ENCODE measurements around the gene ADAMTS9.
"Not testable (repeated sequence)": the region's sequence is repeated elsewhere in the genome, so short reads cannot be mapped to it uniquely, and the experiment has no call there.

The ADAMTS9 gene

DNA sequence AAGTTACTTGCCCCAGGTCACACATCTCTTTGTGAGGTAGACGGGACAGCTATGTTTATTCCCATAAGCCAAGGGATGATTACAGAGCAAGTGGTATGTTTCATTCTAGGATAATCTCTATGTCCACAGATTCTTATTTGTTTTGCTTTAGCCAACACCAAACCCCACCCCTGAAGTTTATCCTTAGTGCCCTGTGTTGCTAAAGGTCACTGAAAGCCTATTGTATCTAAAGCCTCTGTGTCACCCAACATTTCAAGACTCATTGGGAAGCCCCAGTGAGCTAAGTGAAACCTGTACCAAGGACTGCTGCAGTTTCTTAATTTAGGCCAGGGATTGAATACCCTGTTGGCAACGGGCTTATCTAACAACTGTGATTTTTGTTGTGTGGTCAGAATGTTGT, 135.6 kb downstream of the ADAMTS9 start:
- Histone ChIP-seq H3K9me3 (ENCODE audit: low read length) (no peaks in the 10 kb centered on the region), H3K36me3 (ENCODE audit: insufficient read depth, low read length) (no peaks in the 10 kb centered on the region), H3K9ac (ENCODE audit: low read length) (no peak overlapping the region), H3K4me3 (ENCODE audit: low read depth in 1 of 2, low read length in 2 of 2) (no peak overlapping the region), H3K27ac (ENCODE audit: low read depth, low read length) (peak overlapping the region; percentile 16), H3K27me3 (ENCODE audit: control insufficient read depth in 1 of 2, insufficient read depth in 2 of 2, low read length in 2 of 2) (no peaks in the 10 kb centered on the region), H3K4me1 (ENCODE audit: insufficient read depth, low read length) (peaks cover 58% of the 10 kb centered on the region)

GRCh38 chr3:64551697-64552096, 136.1 kb downstream of the ADAMTS9 start:
- Histone ChIP-seq H3K36me3 (ENCODE audit: insufficient read depth, low read length) (no peaks in the 10 kb centered on the region), H3K4me1 (ENCODE audit: insufficient read depth, low read length) (peaks cover 62% of the 10 kb centered on the region), H3K27ac (ENCODE audit: low read depth, low read length) (peak overlapping the region; percentile 16), H3K27me3 (ENCODE audit: control insufficient read depth in 1 of 2, insufficient read depth in 2 of 2, low read length in 2 of 2) (no peaks in the 10 kb centered on the region), H3K9me3 (ENCODE audit: low read length) (no peaks in the 10 kb centered on the region), H3K9ac (ENCODE audit: low read length) (no peak overlapping the region), H3K4me3 (ENCODE audit: low read depth in 1 of 2, low read length in 2 of 2) (no peak overlapping the region)

GRCh38 chr3:64550745-64551144, 137.1 kb downstream of the ADAMTS9 start:
- no peaks in the 10 kb centered on the region for H3K27me3 ChIP-seq (ENCODE audit: control insufficient read depth in 1 of 2, insufficient read depth in 2 of 2, low read length in 2 of 2)
- H3K4me1 ChIP-seq (ENCODE audit: insufficient read depth, low read length), result peaks cover 62% of the 10 kb centered on the region
- no peak overlapping the region for H3K4me3 ChIP-seq (ENCODE audit: low read depth in 1 of 2, low read length in 2 of 2)
- H3K9me3 ChIP-seq (ENCODE audit: low read length), result no peaks in the 10 kb centered on the region
- H3K27ac ChIP-seq (ENCODE audit: low read depth, low read length), result peak overlapping the region; percentile 60
- no peaks in the 10 kb centered on the region for H3K36me3 ChIP-seq (ENCODE audit: insufficient read depth, low read length)
- no peak overlapping the region for H3K9ac ChIP-seq (ENCODE audit: low read length)

DNA sequence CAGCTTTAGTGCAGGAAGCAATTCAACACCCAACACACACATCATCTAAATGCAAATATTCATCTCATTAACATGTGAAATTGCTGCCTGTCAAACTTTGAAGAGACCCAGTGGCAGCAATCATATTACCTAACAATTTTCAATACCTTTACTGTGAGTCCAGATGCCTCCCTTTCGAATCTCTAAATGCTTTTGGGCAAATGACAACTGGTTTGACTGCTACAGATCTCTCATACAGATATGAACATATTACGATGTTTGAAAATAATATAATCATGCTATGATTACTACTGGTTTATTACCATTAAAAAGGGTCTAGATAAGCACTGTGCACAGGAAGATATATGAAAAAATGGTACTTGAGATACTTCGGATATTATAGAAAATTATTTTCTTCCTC, 137.9 kb downstream of the ADAMTS9 start:
- H3K4me1 ChIP-seq (ENCODE audit: insufficient read depth, low read length), result peaks cover 57% of the 10 kb centered on the region
- H3K4me3 ChIP-seq (ENCODE audit: low read depth in 1 of 2, low read length in 2 of 2), result no peak overlapping the region
- H3K9ac ChIP-seq (ENCODE audit: low read length), result no peak overlapping the region
- H3K27me3 ChIP-seq (ENCODE audit: control insufficient read depth in 1 of 2, insufficient read depth in 2 of 2, low read length in 2 of 2), result no peaks in the 10 kb centered on the region
- H3K36me3 ChIP-seq (ENCODE audit: insufficient read depth, low read length), result no peaks in the 10 kb centered on the region
- H3K27ac ChIP-seq (ENCODE audit: low read depth, low read length), result peak overlapping the region; percentile 79
- H3K9me3 ChIP-seq (ENCODE audit: low read length), result no peaks in the 10 kb centered on the region

GRCh38 chr3:64548200-64548889, 139.5 kb downstream of the ADAMTS9 start:
- Histone ChIP-seq H3K27me3 (ENCODE audit: control insufficient read depth in 1 of 2, insufficient read depth in 2 of 2, low read length in 2 of 2) (no peaks in the 10 kb centered on the region), H3K9ac (ENCODE audit: low read length) (peak overlapping the region; percentile 3), H3K4me3 (ENCODE audit: low read depth in 1 of 2, low read length in 2 of 2) (no peak overlapping the region), H3K36me3 (ENCODE audit: insufficient read depth, low read length) (no peaks in the 10 kb centered on the region), H3K27ac (ENCODE audit: low read depth, low read length) (peak overlapping the region; percentile 79), H3K9me3 (ENCODE audit: low read length) (no peaks in the 10 kb centered on the region), H3K4me1 (ENCODE audit: insufficient read depth, low read length) (peaks cover 50% of the 10 kb centered on the region)

DNA sequence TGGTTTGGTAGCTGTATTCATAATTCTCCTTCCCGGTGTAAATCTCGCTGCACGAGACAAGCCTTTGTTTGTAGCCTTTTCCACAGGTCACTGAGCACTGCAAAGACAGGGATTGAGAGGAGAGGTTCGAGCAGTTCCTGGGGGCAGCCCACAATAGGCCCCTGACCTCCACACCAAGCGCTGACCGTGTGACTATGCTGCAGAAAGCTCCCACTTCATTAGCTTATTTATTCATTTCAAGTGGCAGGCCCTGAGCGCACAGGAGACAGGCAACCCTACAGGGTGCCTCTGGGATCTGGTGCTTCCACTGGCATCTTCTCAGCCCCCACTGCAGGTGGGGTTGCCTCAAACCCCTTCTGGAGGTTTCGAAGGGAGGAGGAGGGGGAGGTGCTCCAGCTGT, 140.9 kb downstream of the ADAMTS9 start:
- Histone ChIP-seq H3K4me1 (ENCODE audit: insufficient read depth, low read length) (peaks cover 44% of the 10 kb centered on the region), H3K9me3 (ENCODE audit: low read length) (no peaks in the 10 kb centered on the region), H3K27me3 (ENCODE audit: control insufficient read depth in 1 of 2, insufficient read depth in 2 of 2, low read length in 2 of 2) (no peaks in the 10 kb centered on the region), H3K4me3 (ENCODE audit: low read depth in 1 of 2, low read length in 2 of 2) (no peak overlapping the region), H3K27ac (ENCODE audit: low read depth, low read length) (peak overlapping the region; percentile 79), H3K9ac (ENCODE audit: low read length) (no peak overlapping the region), H3K36me3 (ENCODE audit: insufficient read depth, low read length) (peaks cover 1% of the 10 kb centered on the region)

GRCh38 chr3:64545239-64545638, 142.6 kb downstream of the ADAMTS9 start:
- H3K9ac ChIP-seq (ENCODE audit: low read length); H3K36me3 ChIP-seq (ENCODE audit: insufficient read depth, low read length); H3K27ac ChIP-seq (ENCODE audit: low read depth, low read length); H3K4me3 ChIP-seq (ENCODE audit: low read depth in 1 of 2, low read length in 2 of 2); H3K9me3 ChIP-seq (ENCODE audit: low read length); H3K27me3 ChIP-seq (ENCODE audit: control insufficient read depth in 1 of 2, insufficient read depth in 2 of 2, low read length in 2 of 2): not testable (repeated sequence)
- peaks cover 41% of the 10 kb centered on the region for H3K4me1 ChIP-seq (ENCODE audit: insufficient read depth, low read length)

DNA sequence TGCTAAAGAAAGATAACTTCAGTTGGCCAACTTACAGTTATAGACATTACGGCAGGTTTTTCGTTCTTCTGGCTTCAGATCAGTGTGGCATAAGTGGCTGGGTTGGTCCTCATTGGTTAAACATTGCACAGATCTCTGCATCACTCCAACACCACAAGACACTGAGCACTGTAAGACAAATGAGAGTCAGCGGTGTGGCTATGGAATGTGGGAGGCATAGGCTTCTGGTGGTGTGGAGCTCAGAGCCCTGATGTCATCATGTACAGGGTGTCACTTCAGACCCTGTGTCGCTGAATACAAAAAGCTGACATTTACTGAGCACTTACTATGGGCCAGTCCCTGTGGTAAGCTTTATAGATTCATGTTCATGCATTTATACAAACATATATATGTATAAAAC, 146.0 kb downstream of the ADAMTS9 start:
- H3K36me3 ChIP-seq (ENCODE audit: insufficient read depth, low read length), result peaks cover 5% of the 10 kb centered on the region
- H3K27me3 ChIP-seq (ENCODE audit: control insufficient read depth in 1 of 2, insufficient read depth in 2 of 2, low read length in 2 of 2), result no peaks in the 10 kb centered on the region
- no peak overlapping the region for H3K27ac ChIP-seq (ENCODE audit: low read depth, low read length)
- H3K9ac ChIP-seq (ENCODE audit: low read length), result no peak overlapping the region
- peaks cover 36% of the 10 kb centered on the region for H3K4me1 ChIP-seq (ENCODE audit: insufficient read depth, low read length)
- no peaks in the 10 kb centered on the region for H3K9me3 ChIP-seq (ENCODE audit: low read length)
- no peak overlapping the region for H3K4me3 ChIP-seq (ENCODE audit: low read depth in 1 of 2, low read length in 2 of 2)

- Histone ChIP-seq H3K27ac (ENCODE audit: low read depth, low read length) (peak overlapping the region; percentile 70), H3K36me3 (ENCODE audit: insufficient read depth, low read length) (peaks cover 5% of the 10 kb centered on the region), H3K27me3 (ENCODE audit: control insufficient read depth in 1 of 2, insufficient read depth in 2 of 2, low read length in 2 of 2) (no peaks in the 10 kb centered on the region), H3K9ac (ENCODE audit: low read length) (peak overlapping the region; percentile 42), H3K4me3 (ENCODE audit: low read depth in 1 of 2, low read length in 2 of 2) (peak overlapping the region in 1 of 2 donors; percentile 26), H3K9me3 (ENCODE audit: low read length) (no peaks in the 10 kb centered on the region), H3K4me1 (ENCODE audit: insufficient read depth, low read length) (peaks cover 35% of the 10 kb centered on the region)
Measured at GRCh38 chr3:64539451-64540196, 148.2 kb downstream of the ADAMTS9 start.

- Histone ChIP-seq H3K36me3 (ENCODE audit: insufficient read depth, low read length) (no peaks in the 10 kb centered on the region), H3K4me1 (ENCODE audit: insufficient read depth, low read length) (peaks cover 44% of the 10 kb centered on the region), H3K9me3 (ENCODE audit: low read length) (no peaks in the 10 kb centered on the region), H3K9ac (ENCODE audit: low read length) (no peak overlapping the region), H3K27ac (ENCODE audit: low read depth, low read length) (no peak overlapping the region), H3K4me3 (ENCODE audit: low read depth in 1 of 2, low read length in 2 of 2) (no peak overlapping the region), H3K27me3 (ENCODE audit: control insufficient read depth in 1 of 2, insufficient read depth in 2 of 2, low read length in 2 of 2) (no peaks in the 10 kb centered on the region)
Measured at GRCh38 chr3:64536166-64536565, 151.6 kb downstream of the ADAMTS9 start.

DNA sequence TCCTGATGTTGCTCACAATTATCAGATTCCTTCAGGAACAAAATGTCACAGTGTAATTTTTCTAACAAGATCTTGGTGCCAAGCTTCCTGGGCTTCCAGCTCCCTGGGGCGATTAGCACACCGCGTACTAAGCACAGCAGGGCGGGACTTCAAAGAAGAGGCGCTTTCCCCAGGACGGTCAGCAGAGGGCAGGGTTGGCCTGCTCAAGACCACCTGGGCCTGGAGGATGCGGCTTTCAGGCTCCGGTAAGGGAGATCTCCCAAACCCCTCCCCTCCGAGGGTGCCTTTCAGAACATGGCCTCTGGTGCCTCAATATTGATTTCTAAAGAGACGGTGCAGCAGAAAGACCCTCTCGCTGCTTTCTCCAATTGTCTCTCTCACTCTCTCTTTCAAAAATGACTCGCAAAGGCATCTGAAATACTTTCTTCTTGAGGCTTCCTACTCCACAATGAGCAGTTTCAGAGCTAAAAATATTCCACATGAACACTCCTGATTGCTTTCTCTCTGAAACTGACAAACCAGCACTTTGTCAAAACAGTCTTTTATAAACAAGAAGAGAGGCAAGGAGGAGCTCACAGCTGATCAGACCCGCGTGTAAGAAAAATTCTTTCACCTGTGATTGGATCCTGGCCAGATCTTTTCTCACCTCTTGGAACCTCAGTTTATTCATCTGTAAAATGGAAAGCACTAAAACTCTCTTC, 154.0 kb downstream of the ADAMTS9 start:
- no peaks in the 10 kb centered on the region for H3K9me3 ChIP-seq (ENCODE audit: low read length)
- H3K27ac ChIP-seq (ENCODE audit: low read depth, low read length), result peak overlapping the region; percentile 30
- H3K4me3 ChIP-seq (ENCODE audit: low read depth in 1 of 2, low read length in 2 of 2), result no peak overlapping the region
- H3K9ac ChIP-seq (ENCODE audit: low read length), result no peak overlapping the region
- H3K36me3 ChIP-seq (ENCODE audit: insufficient read depth, low read length), result no peaks in the 10 kb centered on the region
- peaks cover 22% of the 10 kb centered on the region for H3K4me1 ChIP-seq (ENCODE audit: insufficient read depth, low read length)
- no peaks in the 10 kb centered on the region for H3K27me3 ChIP-seq (ENCODE audit: control insufficient read depth in 1 of 2, insufficient read depth in 2 of 2, low read length in 2 of 2)

Data from muscle layer of colon (tissue), 2 donors.